ENCODE measurements around the gene MFSD1. TPM values are rescaled to one million over a fixed set of nuclear protein-coding genes. Genes with fewer than 3 reads are reported as not detected.

MFSD1 gene
- total RNA-seq, 1 donor from 2014 or later, result 30.5 TPM

DNA sequence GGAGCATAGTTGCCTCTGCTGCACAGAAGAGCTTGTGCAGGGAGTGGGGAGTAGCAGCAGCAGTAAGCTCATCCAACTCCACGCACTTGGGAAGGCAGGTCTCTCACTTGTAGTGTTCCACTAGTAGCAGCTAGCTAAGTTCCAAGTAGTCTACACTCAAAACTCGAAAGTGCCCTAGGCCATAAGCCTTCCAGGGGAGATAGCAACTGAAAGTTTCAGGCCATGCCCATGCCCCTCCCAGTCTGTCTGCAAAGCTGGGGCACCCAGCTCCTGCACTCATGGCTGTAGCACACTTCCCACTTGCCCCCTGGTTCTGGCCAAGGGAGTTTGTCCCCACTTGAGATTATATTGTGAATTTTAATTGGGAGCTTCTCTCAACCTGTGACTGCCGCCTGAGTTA is 57.5 kb downstream of the MFSD1 start:
- Mint-ChIP-seq H3K27me3 (peaks cover 12% of the 10 kb centered on the region), H3K9me3 (no peaks in the 10 kb centered on the region), H3K36me3 (no peaks in the 10 kb centered on the region), H3K4me1 (ENCODE audit: unreplicated experiment) (no peaks in the 10 kb centered on the region), H3K27ac (no peak overlapping the region), H3K4me3 (no peak overlapping the region)
- TF ChIP-seq, protein P1, sequence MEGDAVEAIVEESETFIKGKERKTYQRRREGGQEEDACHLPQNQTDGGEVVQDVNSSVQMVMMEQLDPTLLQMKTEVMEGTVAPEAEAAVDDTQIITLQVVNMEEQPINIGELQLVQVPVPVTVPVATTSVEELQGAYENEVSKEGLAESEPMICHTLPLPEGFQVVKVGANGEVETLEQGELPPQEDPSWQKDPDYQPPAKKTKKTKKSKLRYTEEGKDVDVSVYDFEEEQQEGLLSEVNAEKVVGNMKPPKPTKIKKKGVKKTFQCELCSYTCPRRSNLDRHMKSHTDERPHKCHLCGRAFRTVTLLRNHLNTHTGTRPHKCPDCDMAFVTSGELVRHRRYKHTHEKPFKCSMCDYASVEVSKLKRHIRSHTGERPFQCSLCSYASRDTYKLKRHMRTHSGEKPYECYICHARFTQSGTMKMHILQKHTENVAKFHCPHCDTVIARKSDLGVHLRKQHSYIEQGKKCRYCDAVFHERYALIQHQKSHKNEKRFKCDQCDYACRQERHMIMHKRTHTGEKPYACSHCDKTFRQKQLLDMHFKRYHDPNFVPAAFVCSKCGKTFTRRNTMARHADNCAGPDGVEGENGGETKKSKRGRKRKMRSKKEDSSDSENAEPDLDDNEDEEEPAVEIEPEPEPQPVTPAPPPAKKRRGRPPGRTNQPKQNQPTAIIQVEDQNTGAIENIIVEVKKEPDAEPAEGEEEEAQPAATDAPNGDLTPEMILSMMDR (conservative IDR thresholded peaks at IDR 0.05), result no peak
- no peak for DNase-seq (ENCODE audit: extremely low spot score, unreplicated experiment)

DNA sequence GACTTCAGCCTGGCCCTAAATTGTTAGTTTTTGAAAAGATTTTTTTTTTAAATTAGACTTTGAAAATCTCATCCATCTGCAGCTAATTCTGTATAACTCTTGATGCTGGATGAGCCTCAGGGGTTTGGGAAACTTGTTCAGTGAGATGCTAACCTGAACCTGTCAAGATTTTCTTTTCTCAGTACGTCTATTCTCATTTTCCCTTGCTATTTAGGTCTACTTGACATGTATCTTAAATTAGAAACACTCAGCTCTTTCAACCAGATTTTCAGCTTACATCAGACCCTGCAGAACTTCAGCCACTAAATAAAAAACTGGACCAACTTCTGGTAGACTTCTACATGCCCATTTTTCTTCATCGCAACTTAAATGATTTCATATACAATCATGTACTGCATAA is 61.4 kb downstream of the MFSD1 start:
- H3K9me3 Mint-ChIP-seq, result no peaks in the 10 kb centered on the region
- DNase-seq (ENCODE audit: extremely low spot score, unreplicated experiment), result no peak
- no peaks in the 10 kb centered on the region for H3K36me3 Mint-ChIP-seq
- TF ChIP-seq, protein P1 (conservative IDR thresholded peaks at IDR 0.05), result no peak
- H3K27ac Mint-ChIP-seq, result no peak overlapping the region
- H3K4me3 Mint-ChIP-seq, result no peak overlapping the region
- H3K27me3 Mint-ChIP-seq, result no peaks in the 10 kb centered on the region
- H3K4me1 Mint-ChIP-seq (ENCODE audit: unreplicated experiment), result no peaks in the 10 kb centered on the region

DNA sequence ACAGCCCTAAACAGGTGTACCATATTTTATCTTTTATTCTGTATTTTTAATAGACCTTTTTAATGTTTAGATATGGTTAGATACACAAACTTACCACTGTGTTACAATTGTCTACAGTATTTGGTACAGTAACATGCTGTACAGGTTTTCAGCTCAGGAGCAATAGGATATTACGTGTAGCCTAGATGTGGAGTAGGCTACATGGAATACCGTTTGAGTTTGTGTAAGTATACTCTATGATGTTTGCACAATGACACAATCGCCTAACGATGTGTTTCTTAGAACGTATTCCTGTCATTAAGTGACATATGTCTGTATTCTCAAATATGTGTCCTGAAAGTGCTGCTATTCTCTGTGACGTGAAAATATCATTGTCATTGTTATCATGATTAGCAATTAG is 62.6 kb downstream of the MFSD1 start:
- no peaks in the 10 kb centered on the region for H3K36me3 Mint-ChIP-seq
- H3K27ac Mint-ChIP-seq, result no peak overlapping the region
- no peaks in the 10 kb centered on the region for H3K4me1 Mint-ChIP-seq (ENCODE audit: unreplicated experiment)
- TF ChIP-seq, protein P1 (conservative IDR thresholded peaks at IDR 0.05), result no peak
- H3K4me3 Mint-ChIP-seq, result no peak overlapping the region
- DNase-seq (ENCODE audit: extremely low spot score, unreplicated experiment), result no peak
- no peaks in the 10 kb centered on the region for H3K9me3 Mint-ChIP-seq
- H3K27me3 Mint-ChIP-seq, result peaks cover 3% of the 10 kb centered on the region

DNA sequence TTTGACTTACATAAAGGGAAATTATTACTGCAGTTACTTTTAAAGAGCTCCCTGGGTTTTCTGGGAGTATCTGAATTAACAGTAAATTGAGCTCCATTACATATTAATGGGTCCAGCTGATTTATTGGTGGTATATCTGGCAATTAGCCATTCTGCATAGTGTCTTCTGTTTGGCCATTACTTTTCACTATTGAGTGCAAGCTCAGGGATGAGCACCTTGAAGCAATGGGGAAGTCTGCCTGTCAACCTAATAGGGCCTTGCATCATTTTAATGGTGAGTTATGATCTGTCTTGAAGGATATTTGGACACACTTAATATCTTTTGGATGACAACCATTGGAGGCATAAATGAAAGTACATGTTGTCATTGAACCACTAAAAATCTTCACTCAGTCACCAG is 73.8 kb downstream of the MFSD1 start:
- H3K27me3 Mint-ChIP-seq, result peaks cover 31% of the 10 kb centered on the region
- H3K4me1 Mint-ChIP-seq (ENCODE audit: unreplicated experiment), result no peaks in the 10 kb centered on the region
- H3K36me3 Mint-ChIP-seq, result no peaks in the 10 kb centered on the region
- H3K27ac Mint-ChIP-seq, result no peak overlapping the region
- H3K9me3 Mint-ChIP-seq, result no peaks in the 10 kb centered on the region
- no peak for DNase-seq (ENCODE audit: extremely low spot score, unreplicated experiment)
- no peak overlapping the region for H3K4me3 Mint-ChIP-seq
- TF ChIP-seq, protein P1 (conservative IDR thresholded peaks at IDR 0.05), result no peak

Other genes with a start within 250 kb of the MFSD1 start
- 12.3 and 23.8 TPM in 2 replicates for gene MLF1, start 230.9 kb upstream of the MFSD1 start, total RNA-seq (ENCODE audit: low replicate concordance)
- gene GFM1, start 157.5 kb upstream of the MFSD1 start, total RNA-seq (ENCODE audit: low replicate concordance), result 44.5 and 50.2 TPM in 2 replicates
- gene LXN, start 129.4 kb upstream of the MFSD1 start, total RNA-seq (ENCODE audit: low replicate concordance), result 15.0 and 17.9 TPM in 2 replicates
- gene RARRES1, start 69.6 kb upstream of the MFSD1 start, total RNA-seq (ENCODE audit: low replicate concordance), result 15.9 and 57.7 TPM in 2 replicates